MM.1S (cell line): ENCODE measurements around the gene CTNNA2.

Source experiments
- DNase-seq: peaks from one replicate; pipeline ENCODE4 v3.0.0-alpha.2; 2015
- H2AFZ ChIP-seq: fragments of 300-600 bp; sonication (generic); 2 replicates; pipeline ENCODE4 v1.6.0; 2016; ENCODE audit warnings: antibody characterized with exemption, low read length
- H3F3A ChIP-seq: fragments of 300-600 bp; sonication (generic); 2 replicates; pipeline ENCODE4 v1.6.1; 2016; ENCODE audit warnings: mild to moderate bottlenecking, antibody characterized with exemption, low read length, moderate library complexity, mixed read lengths; ENCODE audit not compliant: insufficient read depth
- H3K27ac ChIP-seq: fragments of 300-600 bp; sonication (generic); 2 replicates; pipeline ENCODE4 v1.5.1; 2016; ENCODE audit warnings: mild to moderate bottlenecking, low read length
- H3K27me3 ChIP-seq: fragments of 300-600 bp; sonication (generic); replicated peaks from 2 replicates; pipeline ENCODE4 v1.6.0; 2016; ENCODE audit warnings: low read length; ENCODE audit not compliant: insufficient read depth
- H3K36me3 ChIP-seq: fragments of 300-600 bp; sonication (generic); replicated peaks from 2 replicates; pipeline ENCODE4 v1.6.1; 2016; ENCODE audit warnings: mild to moderate bottlenecking, low read length, mixed read lengths; ENCODE audit not compliant: insufficient read depth
- H3K4me1 ChIP-seq: fragments of 300-600 bp; sonication (generic); 2 replicates; pipeline ENCODE4 v1.6.1; 2016; ENCODE audit warnings: low read length, mixed read lengths
- H3K4me2 ChIP-seq: fragments of 300-600 bp; sonication (generic); 2 replicates; pipeline ENCODE4 v1.6.0; 2016; ENCODE audit warnings: low read depth, low read length
- H3K4me3 ChIP-seq: fragments of 300-600 bp; sonication (generic); 2 replicates; pipeline ENCODE4 v1.5.1; 2016; ENCODE audit warnings: low read length, mixed read lengths
- H3K79me2 ChIP-seq: fragments of 300-600 bp; sonication (generic); 2 replicates; pipeline ENCODE4 v1.6.1; 2016; ENCODE audit warnings: mixed run types, low read length, mixed read lengths
- H3K9ac ChIP-seq: fragments of 300-600 bp; sonication (generic); 2 replicates; pipeline ENCODE4 v1.6.1; 2016; ENCODE audit warnings: low read length, mixed read lengths
- H3K9me2 ChIP-seq: fragments of 300-600 bp; sonication (generic); replicated peaks from 2 replicates; pipeline ENCODE4 v1.6.1; 2016; ENCODE audit warnings: mild to moderate bottlenecking, low read length, mixed read lengths; ENCODE audit not compliant: insufficient read depth
- H3K9me3 ChIP-seq: fragments of 300-600 bp; sonication (generic); replicated peaks from 2 replicates; pipeline ENCODE4 v1.6.1; 2016; ENCODE audit warnings: mild to moderate bottlenecking, low read length, mixed read lengths; ENCODE audit not compliant: insufficient read depth
- H4K20me1 ChIP-seq: fragments of 300-600 bp; sonication (generic); 2 replicates; pipeline ENCODE4 v1.6.1; 2016; ENCODE audit warnings: mild to moderate bottlenecking, low read length, moderate library complexity, mixed read lengths; ENCODE audit not compliant: insufficient read depth
- EZH2 ChIP-seq: fragments of 300-600 bp; sonication (generic); optimal IDR thresholded peaks from 2 replicates; pipeline ENCODE3; 2017; ENCODE audit warnings: low read depth, mild to moderate bottlenecking, antibody characterized with exemption, low read length, mixed read lengths
- EZH2phosphoT487 ChIP-seq: fragments of 300-600 bp; sonication (generic); IDR thresholded peaks from 2 replicates; pipeline ENCODE4 v1.6.1; 2018; ENCODE audit warnings: antibody characterized with exemption, low read length
- TF ChIP-seq, protein P1 (sequence below): fragments of 300-600 bp; sonication (generic); IDR thresholded peaks from 2 replicates; pipeline ENCODE4 v1.5.1; 2016; ENCODE audit warnings: antibody characterized with exemption, low read length, mixed read lengths

The CTNNA2 gene

GRCh38 chr2:80354858-80355257 is 842.0 kb downstream of the CTNNA2 start:
- Histone ChIP-seq H3K9me2 (no peaks in the 10 kb centered on the region), H3K4me2 (no peak overlapping the region), H3K9ac (no peak overlapping the region), H4K20me1 (no peaks in the 10 kb centered on the region), H2AFZ (no peak overlapping the region), H3K27me3 (no peaks in the 10 kb centered on the region), H3K79me2 (no peaks in the 10 kb centered on the region), H3K27ac (no peak overlapping the region), H3F3A (no peaks in the 10 kb centered on the region), H3K4me1 (no peaks in the 10 kb centered on the region), H3K4me3 (no peak overlapping the region), H3K36me3 (no peaks in the 10 kb centered on the region), H3K9me3 (no peaks in the 10 kb centered on the region)
- no peak for TF ChIP-seq EZH2
- TF ChIP-seq EZH2phosphoT487, result no peak
- TF ChIP-seq, protein P1, sequence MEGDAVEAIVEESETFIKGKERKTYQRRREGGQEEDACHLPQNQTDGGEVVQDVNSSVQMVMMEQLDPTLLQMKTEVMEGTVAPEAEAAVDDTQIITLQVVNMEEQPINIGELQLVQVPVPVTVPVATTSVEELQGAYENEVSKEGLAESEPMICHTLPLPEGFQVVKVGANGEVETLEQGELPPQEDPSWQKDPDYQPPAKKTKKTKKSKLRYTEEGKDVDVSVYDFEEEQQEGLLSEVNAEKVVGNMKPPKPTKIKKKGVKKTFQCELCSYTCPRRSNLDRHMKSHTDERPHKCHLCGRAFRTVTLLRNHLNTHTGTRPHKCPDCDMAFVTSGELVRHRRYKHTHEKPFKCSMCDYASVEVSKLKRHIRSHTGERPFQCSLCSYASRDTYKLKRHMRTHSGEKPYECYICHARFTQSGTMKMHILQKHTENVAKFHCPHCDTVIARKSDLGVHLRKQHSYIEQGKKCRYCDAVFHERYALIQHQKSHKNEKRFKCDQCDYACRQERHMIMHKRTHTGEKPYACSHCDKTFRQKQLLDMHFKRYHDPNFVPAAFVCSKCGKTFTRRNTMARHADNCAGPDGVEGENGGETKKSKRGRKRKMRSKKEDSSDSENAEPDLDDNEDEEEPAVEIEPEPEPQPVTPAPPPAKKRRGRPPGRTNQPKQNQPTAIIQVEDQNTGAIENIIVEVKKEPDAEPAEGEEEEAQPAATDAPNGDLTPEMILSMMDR, result no peak
- no peak for DNase-seq

DNA sequence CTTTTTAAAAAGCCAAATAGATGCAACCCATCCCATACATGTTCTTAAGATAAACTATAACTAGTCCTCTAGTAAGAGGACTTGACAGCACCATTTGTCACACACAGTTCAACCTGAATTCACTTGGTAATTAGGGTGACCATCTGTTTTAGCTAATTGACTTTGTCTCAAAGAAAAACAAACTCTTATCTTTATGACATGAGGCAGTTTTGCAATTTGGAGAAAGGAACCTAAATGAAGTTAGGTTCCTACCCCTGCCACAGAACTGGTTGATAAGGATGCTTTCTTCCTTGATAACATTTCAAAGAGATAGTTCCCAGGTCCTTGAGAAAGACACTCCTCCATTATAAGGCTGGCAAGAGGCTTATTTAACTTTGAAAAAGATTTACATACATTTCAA is 849.1 kb downstream of the CTNNA2 start:
- Histone ChIP-seq H3K9me3 (no peaks in the 10 kb centered on the region), H3K27ac (no peak overlapping the region), H3K27me3 (no peaks in the 10 kb centered on the region), H3K79me2 (no peaks in the 10 kb centered on the region), H3K4me2 (no peak overlapping the region), H3F3A (no peaks in the 10 kb centered on the region), H3K9ac (no peak overlapping the region), H2AFZ (no peak overlapping the region), H3K36me3 (no peaks in the 10 kb centered on the region), H3K4me3 (no peak overlapping the region), H3K9me2 (no peaks in the 10 kb centered on the region), H4K20me1 (no peaks in the 10 kb centered on the region), H3K4me1 (no peaks in the 10 kb centered on the region)
- DNase-seq, result no peak
- TF ChIP-seq, protein P1, result no peak
- TF ChIP-seq EZH2 (no peak), EZH2phosphoT487 (no peak)

DNA sequence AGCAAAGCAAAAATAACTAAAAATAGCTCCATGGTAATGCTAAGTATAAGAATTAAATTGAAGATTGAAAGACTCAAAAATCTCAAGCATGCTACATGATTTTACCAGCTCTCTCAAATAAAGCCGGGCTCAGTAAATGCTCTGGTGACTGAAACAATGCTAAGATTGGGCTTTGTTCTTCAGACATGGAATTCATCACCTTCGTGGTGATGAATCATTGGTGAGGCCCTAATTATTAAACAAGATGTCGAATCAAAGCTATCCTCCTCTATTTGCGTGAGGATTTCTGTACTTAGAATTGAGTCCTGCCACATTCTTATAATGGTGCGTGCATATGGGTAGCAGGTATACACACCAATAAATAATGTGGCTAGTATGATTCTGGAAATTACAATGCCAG is 850.5 kb downstream of the CTNNA2 start:
- H4K20me1 ChIP-seq, result no peaks in the 10 kb centered on the region
- H3F3A ChIP-seq, result no peaks in the 10 kb centered on the region
- H3K4me1 ChIP-seq, result no peaks in the 10 kb centered on the region
- no peaks in the 10 kb centered on the region for H3K79me2 ChIP-seq
- no peak overlapping the region for H2AFZ ChIP-seq
- H3K4me3 ChIP-seq, result no peak overlapping the region
- no peak overlapping the region for H3K27ac ChIP-seq
- H3K36me3 ChIP-seq, result no peaks in the 10 kb centered on the region
- no peak overlapping the region for H3K9ac ChIP-seq
- H3K4me2 ChIP-seq, result no peak overlapping the region
- TF ChIP-seq EZH2phosphoT487 (no peak), EZH2 (no peak)
- TF ChIP-seq, protein P1, result no peak
- H3K27me3 ChIP-seq, result no peaks in the 10 kb centered on the region
- H3K9me2 ChIP-seq, result no peaks in the 10 kb centered on the region
- no peak for DNase-seq
- no peaks in the 10 kb centered on the region for H3K9me3 ChIP-seq
